Measurements from ENCODE around the gene PPIF. TPM values are rescaled to one million over a fixed set of nuclear protein-coding genes. Genes with fewer than 3 reads are reported as not detected.
"Not testable (repeated sequence)": the region's sequence is repeated elsewhere in the genome, so short reads cannot be mapped to it uniquely, and the experiment has no call there.

PPIF gene
- total RNA-seq, 2 experiments from 2014 or later = 92.3 to 96.1 TPM

- H3K4me1 Mint-ChIP-seq = peaks cover 40% of the 10 kb centered on the region
- DNase-seq; H3K9me3 Mint-ChIP-seq (ENCODE audit: low read depth); H3K4me3 Mint-ChIP-seq; ATAC-seq; H3K27ac Mint-ChIP-seq; H3K36me3 Mint-ChIP-seq (ENCODE audit: low read depth); H3K27me3 Mint-ChIP-seq: not testable (repeated sequence)
- ChIA-PET CTCF (interaction anchor here (0.6 to 5.3 kb wide), 3 partner anchors 10 to 66 kb away, joined by 3 to 50 read pairs (median 26); partner anchors contain the start of gene PPIF), POLR2A (interaction anchor here (1.2 to 2.2 kb wide), 3 partner anchors 9 to 18 kb away, joined by 3 to 5 read pairs (median 3); no protein-coding TSS in a partner anchor)
- intact Hi-C loops (cut with DNase I, micrococcal nuclease) = loop anchor here in 1 of 2 experiments (5.0 kb wide), 1 partner anchor 855 kb away; no protein-coding TSS in a partner anchor
Observed at GRCh38 chr10:79332610-79333315, 14.5 kb upstream of the PPIF start.

- Mint-ChIP-seq H3K36me3 (ENCODE audit: low read depth) (no peaks in the 10 kb centered on the region), H3K4me3 (no peak overlapping the region), H3K27me3 (no peaks in the 10 kb centered on the region), H3K27ac (peak overlapping the region; percentile 53), H3K4me1 (peaks cover 39% of the 10 kb centered on the region), H3K9me3 (ENCODE audit: low read depth) (peaks cover 7% of the 10 kb centered on the region)
- CTCF ChIA-PET = interaction anchor here (0.6 to 5.3 kb wide), 3 partner anchors 11 to 67 kb away, joined by 3 to 50 read pairs (median 26); partner anchors contain the start of gene PPIF
- POLR2A ChIA-PET = interaction anchor here (0.5 to 2.2 kb wide), 5 partner anchors 10 to 1291 kb away, joined by 3 to 5 read pairs (median 3); no protein-coding TSS in a partner anchor
- ATAC-seq (no peak), DNase-seq (no peak)
- intact Hi-C loops (cut with DNase I, micrococcal nuclease) = loop anchor here in 1 of 2 experiments (5.0 kb wide), 1 partner anchor 854 kb away; no protein-coding TSS in a partner anchor
Observed at GRCh38 chr10:79333513-79333912, 13.8 kb upstream of the PPIF start.

- H3K4me3 Mint-ChIP-seq = no peak overlapping the region
- peak overlapping the region; percentile 28 for H3K27ac Mint-ChIP-seq
- ATAC-seq = no peak
- CTCF ChIA-PET = interaction anchor here (0.6 to 5.3 kb wide), 6 partner anchors 12 to 340 kb away, joined by 3 to 50 read pairs (median 4); partner anchors contain the start of gene PPIF
- peaks cover 7% of the 10 kb centered on the region for H3K9me3 Mint-ChIP-seq (ENCODE audit: low read depth)
- no peaks in the 10 kb centered on the region for H3K36me3 Mint-ChIP-seq (ENCODE audit: low read depth)
- DNase-seq = no peak
- no peaks in the 10 kb centered on the region for H3K27me3 Mint-ChIP-seq
- intact Hi-C loops (cut with DNase I, micrococcal nuclease) = loop anchor here in 1 of 2 experiments (5.0 kb wide), 1 partner anchor 853 kb away; no protein-coding TSS in a partner anchor
- peaks cover 35% of the 10 kb centered on the region for H3K4me1 Mint-ChIP-seq
- POLR2A ChIA-PET = interaction anchor here (0.6 to 2.2 kb wide), 4 partner anchors 10 to 20 kb away, joined by 3 to 7 read pairs (median 4); no protein-coding TSS in a partner anchor
Observed at GRCh38 chr10:79334573-79334972, 12.7 kb upstream of the PPIF start.

- H3K4me3 Mint-ChIP-seq = no peak overlapping the region
- H3K27me3 Mint-ChIP-seq = no peaks in the 10 kb centered on the region
- ChIA-PET CTCF (interaction anchor here (0.6 to 5.3 kb wide), 5 partner anchors 11 to 340 kb away, joined by 3 to 50 read pairs (median 4); partner anchors contain the start of gene PPIF), POLR2A (interaction anchor here (1.5 to 2.2 kb wide), 3 partner anchors 9 to 13 kb away, joined by 4 to 7 read pairs (median 5); no protein-coding TSS in a partner anchor)
- H3K9me3 Mint-ChIP-seq (ENCODE audit: low read depth) = peaks cover 7% of the 10 kb centered on the region
- no peak for ATAC-seq
- H3K27ac Mint-ChIP-seq = no peak overlapping the region
- intact Hi-C loops (cut with DNase I, micrococcal nuclease) = no loop called here
- no peak for DNase-seq
- no peaks in the 10 kb centered on the region for H3K36me3 Mint-ChIP-seq (ENCODE audit: low read depth)
- H3K4me1 Mint-ChIP-seq = peaks cover 31% of the 10 kb centered on the region
Observed at GRCh38 chr10:79335094-79335469, 12.2 kb upstream of the PPIF start.

- no peak for ATAC-seq
- intact Hi-C loops (cut with DNase I, micrococcal nuclease) = no loop called here
- DNase-seq = no peak
- H3K27ac Mint-ChIP-seq = no peak overlapping the region
- ChIA-PET POLR2A (interaction anchor here (1.5 kb wide), 1 partner anchor 13 kb away, joined by 7 read pairs; no protein-coding TSS in a partner anchor), CTCF (interaction anchor here (1.2 to 5.3 kb wide), 3 partner anchors 10 to 15 kb away, joined by 4 to 50 read pairs (median 26); partner anchors contain the start of gene PPIF)
- no peaks in the 10 kb centered on the region for H3K36me3 Mint-ChIP-seq (ENCODE audit: low read depth)
- no peak overlapping the region for H3K4me3 Mint-ChIP-seq
- H3K9me3 Mint-ChIP-seq (ENCODE audit: low read depth) = peaks cover 7% of the 10 kb centered on the region
- H3K27me3 Mint-ChIP-seq = no peaks in the 10 kb centered on the region
- H3K4me1 Mint-ChIP-seq = peaks cover 31% of the 10 kb centered on the region
Observed at GRCh38 chr10:79335470-79336235, 11.6 kb upstream of the PPIF start.

GRCh38 chr10:79336276-79336675 is 11.0 kb upstream of the PPIF start:
- CTCF ChIA-PET = interaction anchor here (5.3 kb wide), 1 partner anchor 10 kb away, joined by 50 read pairs; the partner anchor contains the start of gene PPIF
- ATAC-seq (no peak), DNase-seq (no peak)
- Mint-ChIP-seq H3K27ac (no peak overlapping the region), H3K4me1 (peaks cover 25% of the 10 kb centered on the region), H3K9me3 (ENCODE audit: low read depth) (peaks cover 7% of the 10 kb centered on the region), H3K36me3 (ENCODE audit: low read depth) (no peaks in the 10 kb centered on the region), H3K4me3 (no peak overlapping the region), H3K27me3 (no peaks in the 10 kb centered on the region)
- POLR2A ChIA-PET = interaction anchor here (1.6 kb wide), 1 partner anchor 11 kb away, joined by 4 read pairs; the partner anchor contains the start of gene PPIF
- intact Hi-C loops (cut with DNase I, micrococcal nuclease) = no loop called here

- Mint-ChIP-seq H3K36me3 (ENCODE audit: low read depth) (no peaks in the 10 kb centered on the region), H3K4me1 (peaks cover 20% of the 10 kb centered on the region), H3K9me3 (ENCODE audit: low read depth) (peaks cover 7% of the 10 kb centered on the region), H3K27me3 (no peaks in the 10 kb centered on the region), H3K27ac (no peak overlapping the region), H3K4me3 (no peak overlapping the region)
- ChIA-PET POLR2A (interaction anchor here (1.6 kb wide), 1 partner anchor 11 kb away, joined by 4 read pairs; the partner anchor contains the start of gene PPIF), CTCF (interaction anchor here (5.3 kb wide), 1 partner anchor 9 kb away, joined by 50 read pairs; the partner anchor contains the start of gene PPIF)
- intact Hi-C loops (cut with DNase I, micrococcal nuclease) = no loop called here
- ATAC-seq = no peak
- DNase-seq = no peak
Observed at GRCh38 chr10:79336739-79337138, 10.5 kb upstream of the PPIF start.

GRCh38 chr10:79337783-79338469 is 9.3 kb upstream of the PPIF start:
- CTCF ChIA-PET = interaction anchor here (1.0 to 5.3 kb wide), 2 partner anchors 8 to 17 kb away, joined by 3 to 50 read pairs; partner anchors contain the start of gene PPIF
- H3K4me1 Mint-ChIP-seq = peaks cover 15% of the 10 kb centered on the region
- H3K27ac Mint-ChIP-seq; H3K9me3 Mint-ChIP-seq (ENCODE audit: low read depth); DNase-seq; intact Hi-C loops (cut with DNase I, micrococcal nuclease); H3K27me3 Mint-ChIP-seq; H3K36me3 Mint-ChIP-seq (ENCODE audit: low read depth); H3K4me3 Mint-ChIP-seq; ATAC-seq: not testable (repeated sequence)
- POLR2A ChIA-PET = interaction anchor here (1.6 kb wide), 1 partner anchor 9 kb away, joined by 4 read pairs; the partner anchor contains the start of gene PPIF

- Mint-ChIP-seq H3K27ac (no peak overlapping the region), H3K4me3 (no peak overlapping the region), H3K4me1 (peaks cover 5% of the 10 kb centered on the region), H3K9me3 (ENCODE audit: low read depth) (no peaks in the 10 kb centered on the region), H3K36me3 (ENCODE audit: low read depth) (no peaks in the 10 kb centered on the region), H3K27me3 (no peaks in the 10 kb centered on the region)
- ChIA-PET CTCF (no interaction called here), POLR2A (no interaction called here)
- DNase-seq = no peak
- intact Hi-C loops (cut with DNase I, micrococcal nuclease) = no loop called here
- ATAC-seq = no peak
Observed at GRCh38 chr10:79339266-79339665, 8.0 kb upstream of the PPIF start.

- no peaks in the 10 kb centered on the region for H3K9me3 Mint-ChIP-seq (ENCODE audit: low read depth)
- ATAC-seq (no peak), DNase-seq (no peak)
- ChIA-PET CTCF (interaction anchor here (0.9 kb wide), 1 partner anchor 17 kb away, joined by 3 read pairs; no protein-coding TSS in a partner anchor), POLR2A (no interaction called here)
- intact Hi-C loops (cut with DNase I, micrococcal nuclease) = loop anchor here in 1 of 2 experiments (10.0 kb wide), 2 partner anchors 734 to 1036 kb away; partner anchors contain the start of gene TMEM254
- H3K4me3 Mint-ChIP-seq = no peak overlapping the region
- no peaks in the 10 kb centered on the region for H3K36me3 Mint-ChIP-seq (ENCODE audit: low read depth)
- no peaks in the 10 kb centered on the region for H3K27me3 Mint-ChIP-seq
- H3K27ac Mint-ChIP-seq = no peak overlapping the region
- H3K4me1 Mint-ChIP-seq = no peaks in the 10 kb centered on the region
Observed at GRCh38 chr10:79340646-79341244, 6.5 kb upstream of the PPIF start.

All from activated CD4-positive, alpha-beta T cell treated with anti-CD3 and anti-CD28 coated beads for 36 hours (primary cell).